Measurements from ENCODE around the gene TMC1. TPM values are rescaled to one million over a fixed set of nuclear protein-coding genes. Genes with fewer than 3 reads are reported as not detected.

TMC1 gene
- total and polyA plus RNA-seq, 2 of the 8 experiments (the other 6 are each of a cell fraction or from before 2014, with no cell fraction given): 0.95 to 0.98 TPM

DNA sequence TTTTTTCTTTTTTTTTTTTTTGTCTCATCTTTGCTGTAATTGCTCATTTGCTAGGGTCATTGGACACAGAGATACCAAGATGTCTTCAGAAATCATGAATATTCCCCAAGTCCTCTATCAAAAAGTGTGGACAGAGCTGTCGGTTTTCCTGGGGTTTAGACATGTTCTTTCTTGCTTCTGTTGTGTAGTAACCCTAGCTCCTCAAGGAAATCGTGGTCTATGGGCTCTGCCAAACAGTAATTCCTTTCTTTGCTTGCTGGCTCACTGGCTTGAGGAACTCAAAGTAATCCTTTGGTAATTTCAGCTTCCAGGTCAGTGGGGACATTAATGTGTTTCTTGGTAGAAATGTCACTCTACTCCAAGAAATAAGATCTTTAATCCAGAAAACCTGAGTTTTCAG lies 101.7 kb downstream of the TMC1 start:
- Histone ChIP-seq H3K36me3 (ENCODE audit: control insufficient read depth in 2 of 4, insufficient read depth in 4 of 4, low read length in 3 of 4) (no peaks in the 10 kb centered on the region), H3K79me1 (ENCODE audit: low read depth, low read length) (no peaks in the 10 kb centered on the region), H4K8ac (ENCODE audit: extremely low read depth, insufficient read depth, low read length) (no peak overlapping the region), H4K91ac (replicated peaks; ENCODE audit: insufficient read length, low read length) (no peak overlapping the region), H3K4me2 (ENCODE audit: insufficient read depth in 1 of 2, low read depth in 2 of 2, low read length in 2 of 2) (no peak overlapping the region), H3K56ac (replicated peaks; ENCODE audit: insufficient read length, low read depth, low read length) (no peak overlapping the region), H2BK12ac (ENCODE audit: low read depth, low read length) (no peak overlapping the region), H3K18ac (ENCODE audit: extremely low read depth, low read length) (no peak overlapping the region), H3K4me3 (ENCODE audit: extremely low read depth in 1 of 4, insufficient read depth in 2 of 4, low read depth in 3 of 4, low read length in 4 of 4) (no peak overlapping the region), H2AFZ (ENCODE audit: low read length) (no peak overlapping the region), H3K9me3 (ENCODE audit: insufficient read depth in 2 of 2, low read depth in 1 of 2, low read length in 1 of 2) (no peaks in the 10 kb centered on the region), H4K20me1 (replicated peaks in 1 of 2; ENCODE audit: control insufficient read depth in 1 of 2, insufficient read depth in 2 of 2, low read length in 2 of 2) (no peaks in the 10 kb centered on the region), H3K4ac (replicated peaks; ENCODE audit: insufficient read length, low read depth, low read length) (no peak overlapping the region), H3K4me1 (replicated peaks in 1 of 4; ENCODE audit: control insufficient read depth in 3 of 4, insufficient read depth in 4 of 4, low read length in 3 of 4) (peaks cover 0 to 5% (median 4%) of the 10 kb centered on the region in 4 experiments; a peak in 2 of 7 replicates), H3K23me2 (ENCODE audit: low read depth, low read length) (no peaks in the 10 kb centered on the region), H3K14ac (ENCODE audit: insufficient read length) (no peak overlapping the region), H4K5ac (ENCODE audit: insufficient read length, low read depth, low read length) (no peak overlapping the region), H2BK20ac (ENCODE audit: low read length) (0 out of 2 replicates have a peak overlapping the region, but pooled peaks have one; percentile 55), H2AK5ac (ENCODE audit: low read depth, low read length) (no peak overlapping the region), H2BK15ac (ENCODE audit: low read length) (no peak overlapping the region), H3K23ac (ENCODE audit: insufficient read length) (no peak overlapping the region), H3K9ac (replicated peaks in 1 of 4; ENCODE audit: extremely low read depth in 1 of 4, low read depth in 3 of 4, low read length in 3 of 4) (no peak overlapping the region), H3K27ac (ENCODE audit: low read depth, low read length) (no peak overlapping the region), H2BK5ac (ENCODE audit: low read depth, low read length) (no peak overlapping the region), H3K79me2 (ENCODE audit: control insufficient read depth in 1 of 2, insufficient read depth in 2 of 2, low read length in 2 of 2) (no peaks in the 10 kb centered on the region), H3K27me3 (replicated peaks in 1 of 4; ENCODE audit: control insufficient read depth in 3 of 4, extremely low read depth in 1 of 4, insufficient read depth in 3 of 4, low read length in 3 of 4) (no peaks in the 10 kb centered on the region), H2BK120ac (replicated peaks; ENCODE audit: low read depth, low read length) (no peak overlapping the region)
- DNase-seq (ENCODE audit: low read depth in 1 of 2, low spot score in 2 of 2) (no peak), FAIRE-seq (no peak)
- ChIA-PET POLR2A (ENCODE audit: partially characterized antibody) (no interaction called here), CTCF (ENCODE audit: partially characterized antibody) (interaction anchor here (0.6 to 1.4 kb wide), 5 partner anchors 31 to 343 kb away, joined by 3 to 6 read pairs (median 3); no protein-coding TSS in a partner anchor)
- TF ChIP-seq ZNF274 (IDR thresholded peaks at IDR 0.05; ENCODE audit: borderline replicate concordance, extremely low read depth, low read length) (no peak), CBX8 (IDR thresholded peaks at IDR 0.05; ENCODE audit: borderline replicate concordance, low read depth, low read length) (no peak), GTF2F1 (IDR thresholded peaks at IDR 0.05; ENCODE audit: borderline replicate concordance, low read depth, low read length) (no peak)
- 83% methylated on average over 2 of the region's 2 CpGs; no CpG with 5 or more reads in 1 of the 2 experiments for WGBS, 2 experiments (ENCODE audit: extremely low coverage in 1 of 2, insufficient coverage in 1 of 2, insufficient read length in 1 of 2, insufficient replicate concordance in 2 of 2, low coverage in 1 of 2, low lambda C conversion rate in 2 of 2, missing lambda C conversion rate in 1 of 2)

All from H1 (cell line).